ENCODE measurements around the gene RANBP6.

Gene RANBP6

DNA sequence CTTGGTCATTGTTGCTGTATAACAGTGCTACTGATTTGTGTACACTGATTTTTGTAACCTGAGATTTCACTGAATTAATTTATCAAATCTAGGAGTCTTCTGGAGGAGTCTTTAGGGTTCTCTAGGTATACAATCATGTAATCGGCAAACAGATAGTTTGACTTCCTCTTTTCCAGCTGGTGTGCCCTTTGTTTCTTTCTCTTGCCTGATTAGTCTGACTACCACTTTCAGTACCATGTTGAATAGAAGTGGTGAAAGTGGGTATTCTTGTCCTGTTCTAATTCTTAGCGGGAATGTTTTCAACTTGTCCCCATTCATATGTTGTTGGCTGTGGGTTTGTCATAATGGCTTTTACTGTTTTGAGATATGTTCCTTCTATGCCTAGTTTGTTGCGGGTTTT is 24.7 kb upstream of the RANBP6 start:
- ATAC-seq (ENCODE audit: insufficient read depth, low read depth) (no peak), DNase-seq (no peak)
- no peak overlapping the region for H3K9ac ChIP-seq (ENCODE audit: low read depth, low read length)
- TF ChIP-seq, protein P1, sequence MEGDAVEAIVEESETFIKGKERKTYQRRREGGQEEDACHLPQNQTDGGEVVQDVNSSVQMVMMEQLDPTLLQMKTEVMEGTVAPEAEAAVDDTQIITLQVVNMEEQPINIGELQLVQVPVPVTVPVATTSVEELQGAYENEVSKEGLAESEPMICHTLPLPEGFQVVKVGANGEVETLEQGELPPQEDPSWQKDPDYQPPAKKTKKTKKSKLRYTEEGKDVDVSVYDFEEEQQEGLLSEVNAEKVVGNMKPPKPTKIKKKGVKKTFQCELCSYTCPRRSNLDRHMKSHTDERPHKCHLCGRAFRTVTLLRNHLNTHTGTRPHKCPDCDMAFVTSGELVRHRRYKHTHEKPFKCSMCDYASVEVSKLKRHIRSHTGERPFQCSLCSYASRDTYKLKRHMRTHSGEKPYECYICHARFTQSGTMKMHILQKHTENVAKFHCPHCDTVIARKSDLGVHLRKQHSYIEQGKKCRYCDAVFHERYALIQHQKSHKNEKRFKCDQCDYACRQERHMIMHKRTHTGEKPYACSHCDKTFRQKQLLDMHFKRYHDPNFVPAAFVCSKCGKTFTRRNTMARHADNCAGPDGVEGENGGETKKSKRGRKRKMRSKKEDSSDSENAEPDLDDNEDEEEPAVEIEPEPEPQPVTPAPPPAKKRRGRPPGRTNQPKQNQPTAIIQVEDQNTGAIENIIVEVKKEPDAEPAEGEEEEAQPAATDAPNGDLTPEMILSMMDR (IDR thresholded peaks at IDR 0.05; ENCODE audit: borderline replicate concordance, extremely low read depth, low read length, poor library complexity, severe bottlenecking) = no peak
- no peak for TF ChIP-seq EZH2 (IDR thresholded peaks at IDR 0.05; ENCODE audit: borderline replicate concordance, low read depth, low read length, severe bottlenecking)
- H3K27me3 ChIP-seq (ENCODE audit: insufficient read depth, low read length, poor library complexity) = no peaks in the 10 kb centered on the region
- H3K36me3 ChIP-seq (ENCODE audit: insufficient read depth, low read length) = no peaks in the 10 kb centered on the region
- no peak overlapping the region for H2AFZ ChIP-seq (ENCODE audit: low read depth, low read length)
- no peak overlapping the region for H3K27ac ChIP-seq (ENCODE audit: low read length)
- no peaks in the 10 kb centered on the region for H3K4me1 ChIP-seq (ENCODE audit: insufficient read depth, low read length)
- no peaks in the 10 kb centered on the region for H4K20me1 ChIP-seq (ENCODE audit: insufficient read depth, low read length)
- H3K9me3 ChIP-seq (ENCODE audit: insufficient read depth, low read length, severe bottlenecking) = no peaks in the 10 kb centered on the region
- H3K4me2 ChIP-seq (ENCODE audit: insufficient read depth, low read length) = no peak overlapping the region
- H3K4me3 ChIP-seq (ENCODE audit: low read depth in 1 of 2, low read length in 2 of 2) = no peak overlapping the region
- no peaks in the 10 kb centered on the region for H3K79me2 ChIP-seq (ENCODE audit: insufficient read depth, low read length)

DNA sequence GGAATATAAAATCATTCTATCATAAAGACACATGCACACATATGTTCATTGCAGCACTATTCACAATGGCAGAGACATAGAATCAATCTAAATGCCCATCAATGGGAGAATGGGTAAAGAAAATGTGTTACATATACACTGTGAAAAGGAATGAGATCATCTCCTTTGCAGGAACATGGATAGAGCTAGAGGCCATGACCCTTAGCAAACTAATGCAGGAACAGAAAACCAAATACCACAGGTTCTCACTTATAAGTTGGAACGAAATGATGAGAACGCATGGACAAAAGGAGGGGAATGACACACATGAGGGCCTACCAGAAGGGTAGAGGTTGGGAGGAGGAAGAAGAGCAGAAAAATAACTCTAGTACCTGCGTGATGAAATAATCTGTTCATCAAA is 21.0 kb upstream of the RANBP6 start:
- Histone ChIP-seq H4K20me1 (ENCODE audit: insufficient read depth, low read length) (no peaks in the 10 kb centered on the region), H3K27me3 (ENCODE audit: insufficient read depth, low read length, poor library complexity) (no peaks in the 10 kb centered on the region), H3K9me3 (ENCODE audit: insufficient read depth, low read length, severe bottlenecking) (no peaks in the 10 kb centered on the region), H3K79me2 (ENCODE audit: insufficient read depth, low read length) (no peaks in the 10 kb centered on the region), H2AFZ (ENCODE audit: low read depth, low read length) (no peak overlapping the region), H3K4me3 (ENCODE audit: low read depth in 1 of 2, low read length in 2 of 2) (no peak overlapping the region), H3K36me3 (ENCODE audit: insufficient read depth, low read length) (no peaks in the 10 kb centered on the region), H3K4me1 (ENCODE audit: insufficient read depth, low read length) (no peaks in the 10 kb centered on the region), H3K27ac (ENCODE audit: low read length) (no peak overlapping the region), H3K4me2 (ENCODE audit: insufficient read depth, low read length) (no peak overlapping the region), H3K9ac (ENCODE audit: low read depth, low read length) (no peak overlapping the region)
- TF ChIP-seq, protein P1 (IDR thresholded peaks at IDR 0.05; ENCODE audit: borderline replicate concordance, extremely low read depth, low read length, poor library complexity, severe bottlenecking) = no peak
- no peak for TF ChIP-seq EZH2 (IDR thresholded peaks at IDR 0.05; ENCODE audit: borderline replicate concordance, low read depth, low read length, severe bottlenecking)
- ATAC-seq (ENCODE audit: insufficient read depth, low read depth) (no peak), DNase-seq (no peak)

DNA sequence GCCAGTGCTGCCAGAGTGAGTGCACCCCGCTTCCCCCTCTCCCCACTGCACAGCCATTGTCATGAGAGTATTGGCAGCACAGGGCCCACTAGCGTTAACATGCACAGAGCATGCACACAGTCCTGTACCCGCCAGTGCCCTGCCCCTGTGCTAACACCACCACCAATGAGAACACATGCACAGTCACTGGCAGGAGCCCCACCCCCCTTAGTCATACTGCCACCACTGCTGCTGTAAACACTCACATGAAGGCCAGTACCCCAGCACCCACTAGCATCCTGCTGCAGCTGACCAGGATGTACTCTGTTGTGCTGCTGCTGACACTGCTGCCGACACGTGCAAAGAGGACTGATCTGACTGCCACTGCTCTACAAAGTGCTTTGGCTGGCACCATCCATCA is 19.5 kb upstream of the RANBP6 start:
- H3K9ac ChIP-seq (ENCODE audit: low read depth, low read length) = no peak overlapping the region
- no peaks in the 10 kb centered on the region for H3K36me3 ChIP-seq (ENCODE audit: insufficient read depth, low read length)
- H3K27me3 ChIP-seq (ENCODE audit: insufficient read depth, low read length, poor library complexity) = no peaks in the 10 kb centered on the region
- H3K4me3 ChIP-seq (ENCODE audit: low read depth in 1 of 2, low read length in 2 of 2) = no peak overlapping the region
- H3K9me3 ChIP-seq (ENCODE audit: insufficient read depth, low read length, severe bottlenecking) = no peaks in the 10 kb centered on the region
- no peaks in the 10 kb centered on the region for H4K20me1 ChIP-seq (ENCODE audit: insufficient read depth, low read length)
- H3K4me1 ChIP-seq (ENCODE audit: insufficient read depth, low read length) = no peaks in the 10 kb centered on the region
- no peak overlapping the region for H3K27ac ChIP-seq (ENCODE audit: low read length)
- TF ChIP-seq, protein P1 (IDR thresholded peaks at IDR 0.05; ENCODE audit: borderline replicate concordance, extremely low read depth, low read length, poor library complexity, severe bottlenecking) = no peak
- TF ChIP-seq EZH2 (IDR thresholded peaks at IDR 0.05; ENCODE audit: borderline replicate concordance, low read depth, low read length, severe bottlenecking) = no peak
- ATAC-seq (ENCODE audit: insufficient read depth, low read depth) (peak; percentile 44; the same call in 2 of the 3 replicates), DNase-seq (no peak)
- no peak overlapping the region for H2AFZ ChIP-seq (ENCODE audit: low read depth, low read length)
- no peak overlapping the region for H3K4me2 ChIP-seq (ENCODE audit: insufficient read depth, low read length)
- no peaks in the 10 kb centered on the region for H3K79me2 ChIP-seq (ENCODE audit: insufficient read depth, low read length)

All from DND-41 (cell line).